ENCODE measurements around the gene CD99. TPM values are rescaled to one million over a fixed set of nuclear protein-coding genes. Genes with fewer than 3 reads are reported as not detected.

The CD99 gene
- total RNA-seq, 2 donors from 2014 or later, result 126 to 183 TPM

GRCh38 chrX:2711441-2711840, 20.3 kb downstream of the CD99 start:
- WGBS, 2 donors, result 92 to 98% methylated on average over 2 of the region's 2 CpGs
- peaks cover 37% of the 10 kb centered on the region for H3K4me1 ChIP-seq

GRCh38 chrX:2712428-2712827, 21.3 kb downstream of the CD99 start:
- H3K27ac ChIP-seq, result no peak overlapping the region
- DNase-seq (no peak), ATAC-seq (no peak)
- no peaks in the 10 kb centered on the region for H3K27me3 ChIP-seq
- H3K9me3 ChIP-seq, result no peaks in the 10 kb centered on the region
- H3K4me1 ChIP-seq, result peaks cover 30% of the 10 kb centered on the region
- WGBS, 2 donors, result 90 to 93% methylated on average over 9 of the region's 9 CpGs
- intact Hi-C loops (cut with DNase I), result no loop called here
- no peak for TF ChIP-seq POLR2A (IDR thresholded peaks at IDR 0.05)
- TF ChIP-seq CTCF (IDR thresholded peaks at IDR 0.05), result no peak
- no peaks in the 10 kb centered on the region for H3K36me3 ChIP-seq (replicated peaks in 1 of 2; ENCODE audit: insufficient read depth in 1 of 2, low read depth in 2 of 2)
- H3K4me3 ChIP-seq, result no peak overlapping the region

More at GRCh38 chrX:2711441-2711840, 20.3 kb downstream of the CD99 start:
- ATAC-seq (no peak), DNase-seq (no peak)
- H3K27me3 ChIP-seq, result no peaks in the 10 kb centered on the region
- no peak for TF ChIP-seq CTCF (IDR thresholded peaks at IDR 0.05)
- TF ChIP-seq POLR2A (IDR thresholded peaks at IDR 0.05), result no peak
- H3K36me3 ChIP-seq (replicated peaks in 1 of 2; ENCODE audit: insufficient read depth in 1 of 2, low read depth in 2 of 2), result no peaks in the 10 kb centered on the region
- H3K4me3 ChIP-seq, result no peak overlapping the region
- no peaks in the 10 kb centered on the region for H3K9me3 ChIP-seq
- intact Hi-C loops (cut with DNase I), result no loop called here
- no peak overlapping the region for H3K27ac ChIP-seq

- H3K27me3 ChIP-seq, result no peaks in the 10 kb centered on the region
- ATAC-seq, result no peak
- H3K4me1 ChIP-seq, result peaks cover 23% of the 10 kb centered on the region
- intact Hi-C loops (cut with DNase I), result no loop called here
- H3K9me3 ChIP-seq, result no peaks in the 10 kb centered on the region
- WGBS, 2 donors, result 74 to 75% methylated on average over 11 to 13 of the region's 13 CpGs
- no peak overlapping the region for H3K27ac ChIP-seq
- no peak for DNase-seq
- H3K4me3 ChIP-seq, result no peak overlapping the region
- TF ChIP-seq CTCF (IDR thresholded peaks at IDR 0.05) (no peak), POLR2A (IDR thresholded peaks at IDR 0.05) (no peak)
- H3K36me3 ChIP-seq (replicated peaks in 1 of 2; ENCODE audit: insufficient read depth in 1 of 2, low read depth in 2 of 2), result peaks cover 0 to 2% of the 10 kb centered on the region in 2 donors
Observed at GRCh38 chrX:2712890-2713840, 22.1 kb downstream of the CD99 start.

GRCh38 chrX:2714551-2714950, 23.5 kb downstream of the CD99 start:
- Histone ChIP-seq H3K27ac (no peak overlapping the region), H3K4me3 (no peak overlapping the region), H3K9me3 (no peaks in the 10 kb centered on the region), H3K36me3 (replicated peaks in 1 of 2; ENCODE audit: insufficient read depth in 1 of 2, low read depth in 2 of 2) (peaks cover 0 to 6% of the 10 kb centered on the region in 2 donors), H3K4me1 (peaks cover 11% of the 10 kb centered on the region), H3K27me3 (no peaks in the 10 kb centered on the region)
- intact Hi-C loops (cut with DNase I), result no loop called here
- WGBS, 2 donors, result 82 to 89% methylated on average over 6 of the region's 6 CpGs
- TF ChIP-seq CTCF (IDR thresholded peaks at IDR 0.05) (no peak), POLR2A (IDR thresholded peaks at IDR 0.05) (no peak)
- ATAC-seq (no peak), DNase-seq (no peak)

Measured in body of pancreas (tissue), 4 donors.